GM12892 (cell line): ENCODE results near the gene PAK6.

Experiments
- DNase-seq: peaks from one replicate; pipeline ENCODE4 v3.0.0; 2011; ENCODE audit not compliant: insufficient read length
- FAIRE-seq: peaks from 2 replicates; lab custom pipeline; 2011; peaks lifted over from hg19 to GRCh38; lab: Jason Lieb, UNC
- POLR2A ChIP-seq: IDR thresholded peaks from 2 replicates; pipeline ENCODE4 v1.6.1; 2011; ENCODE audit warnings: low read depth, low read length, control low read depth
- POLR2AphosphoS5 ChIP-seq: IDR thresholded peaks from 2 replicates; pipeline ENCODE4 v1.6.1; 2011; ENCODE audit warnings: low read depth, low read length, control low read depth
- TAF1 ChIP-seq: IDR thresholded peaks from 2 replicates; pipeline ENCODE4 v1.6.1; 2011; ENCODE audit warnings: low read depth, mild to moderate bottlenecking, control low read depth, low read length, borderline replicate concordance

The PAK6 gene

GRCh38 chr15:40243126-40243810, 4.4 kb downstream of the PAK6 start:
- TF ChIP-seq POLR2A (no peak), TAF1 (no peak), POLR2AphosphoS5 (no peak)
- DNase-seq (no peak), FAIRE-seq (no peak)

GRCh38 chr15:40244961-40245523, 6.2 kb downstream of the PAK6 start:
- TF ChIP-seq POLR2AphosphoS5: no peak
- no peak for TF ChIP-seq TAF1
- no peak for TF ChIP-seq POLR2A
- DNase-seq (no peak), FAIRE-seq (no peak)

GRCh38 chr15:40245666-40246450, 7.0 kb downstream of the PAK6 start:
- DNase-seq (no peak), FAIRE-seq (no peak)
- TF ChIP-seq POLR2A (no peak), TAF1 (no peak), POLR2AphosphoS5 (no peak)

GRCh38 chr15:40246496-40247280, 7.8 kb downstream of the PAK6 start:
- TF ChIP-seq POLR2AphosphoS5 (no peak), POLR2A (no peak), TAF1 (no peak)
- DNase-seq: no peak
- no peak for FAIRE-seq

- TF ChIP-seq TAF1: no peak
- no peak for TF ChIP-seq POLR2A
- TF ChIP-seq POLR2AphosphoS5: no peak
- DNase-seq (no peak), FAIRE-seq (no peak)
Observed at GRCh38 chr15:40247406-40247971, 8.6 kb downstream of the PAK6 start.

GRCh38 chr15:40248006-40248783, 9.3 kb downstream of the PAK6 start:
- FAIRE-seq: no peak
- no peak for DNase-seq

GRCh38 chr15:40249477-40250303, 10.8 kb downstream of the PAK6 start:
- TF ChIP-seq POLR2AphosphoS5: no peak
- no peak for TF ChIP-seq POLR2A
- TF ChIP-seq TAF1: no peak
- FAIRE-seq: no peak
- no peak for DNase-seq

More at GRCh38 chr15:40248006-40248783, 9.3 kb downstream of the PAK6 start:
- TF ChIP-seq TAF1 (no peak), POLR2A (no peak), POLR2AphosphoS5 (no peak)

GRCh38 chr15:40250304-40250656, 11.4 kb downstream of the PAK6 start:
- FAIRE-seq (no peak), DNase-seq (no peak)
- TF ChIP-seq POLR2AphosphoS5: no peak
- no peak for TF ChIP-seq TAF1
- no peak for TF ChIP-seq POLR2A

GRCh38 chr15:40250771-40251483, 12.1 kb downstream of the PAK6 start:
- no peak for DNase-seq
- no peak for FAIRE-seq
- TF ChIP-seq POLR2A: no peak
